Parathyroid adenoma (tissue), 2 donors: ENCODE measurements around the gene MEF2C.

Source experiments
- H2AFZ ChIP-seq: fragments of 300-600 bp; sonication (generic); one replicate; pipeline ENCODE4 v1.7.0; 2017; ENCODE audit warnings: antibody characterized with exemption, mild to moderate bottlenecking
- H3K27ac ChIP-seq: fragments of 300-600 bp; sonication (generic); one replicate; pipeline ENCODE4 v1.7.0; 2017
- H3K27me3 ChIP-seq: fragments of 300-600 bp; sonication (generic); one replicate; pipeline ENCODE4 v1.7.0; 2017; ENCODE audit warnings: low read length; ENCODE audit not compliant: control insufficient read depth, insufficient read depth
- H3K36me3 ChIP-seq: fragments of 300-600 bp; sonication (generic); one replicate; pipeline ENCODE4 v1.7.0; 2017; ENCODE audit warnings: low read length; ENCODE audit not compliant: control insufficient read depth, insufficient read depth
- H3K4me1 ChIP-seq: fragments of 300-600 bp; sonication (generic); one replicate; pipeline ENCODE4 v1.7.0; 2017; ENCODE audit warnings: control low read depth
- H3K4me2 ChIP-seq: fragments of 300-600 bp; sonication (generic); one replicate; pipeline ENCODE4 v1.7.0; 2017; ENCODE audit warnings: low read length
- H3K4me3 ChIP-seq: fragments of 300-600 bp; sonication (generic); one replicate; pipeline ENCODE4 v1.7.0; 2017; ENCODE audit warnings: low read depth, low read length
- H3K79me2 ChIP-seq: fragments of 300-600 bp; sonication (generic); one replicate; pipeline ENCODE4 v1.7.0; 2017; ENCODE audit warnings: control low read depth
- H3K9ac ChIP-seq: fragments of 300-600 bp; sonication (generic); one replicate; pipeline ENCODE4 v1.7.0; 2017; ENCODE audit warnings: mild to moderate bottlenecking
- H3K9me3 ChIP-seq: fragments of 300-600 bp; sonication (generic); one replicate; pipeline ENCODE4 v1.7.0; 2017; ENCODE audit warnings: low read length; ENCODE audit not compliant: control insufficient read depth
- CTCF ChIP-seq: fragments of 300-600 bp; sonication (generic); IDR thresholded peaks from one replicate; pipeline ENCODE4 v1.7.0; 2017; ENCODE audit warnings: antibody characterized with exemption, mild to moderate bottlenecking
- donor health status: primary hyperparathyroidism.

Gene MEF2C

GRCh38 chr5:88879724-88880123, 3.3 kb downstream of the MEF2C start:
- Histone ChIP-seq H3K27ac (no peak overlapping the region), H2AFZ (no peak overlapping the region), H3K27me3 (peaks cover 4% of the 10 kb centered on the region), H3K36me3 (no peaks in the 10 kb centered on the region), H3K9me3 (no peaks in the 10 kb centered on the region), H3K9ac (no peak overlapping the region), H3K79me2 (no peaks in the 10 kb centered on the region), H3K4me1 (no peaks in the 10 kb centered on the region), H3K4me2 (peak overlapping the region; percentile 38), H3K4me3 (peak overlapping the region; percentile 26)
- TF ChIP-seq CTCF: no peak

GRCh38 chr5:88878976-88879375, 4.0 kb downstream of the MEF2C start:
- Histone ChIP-seq H2AFZ (no peak overlapping the region), H3K27ac (no peak overlapping the region), H3K4me3 (no peak overlapping the region), H3K4me2 (no peak overlapping the region), H3K27me3 (no peaks in the 10 kb centered on the region), H3K4me1 (no peaks in the 10 kb centered on the region), H3K79me2 (no peaks in the 10 kb centered on the region), H3K9ac (no peak overlapping the region), H3K9me3 (no peaks in the 10 kb centered on the region), H3K36me3 (no peaks in the 10 kb centered on the region)
- no peak for TF ChIP-seq CTCF

- Histone ChIP-seq H3K9me3 (no peaks in the 10 kb centered on the region), H3K27ac (no peak overlapping the region), H3K4me1 (no peaks in the 10 kb centered on the region), H3K36me3 (no peaks in the 10 kb centered on the region), H2AFZ (no peak overlapping the region), H3K79me2 (no peaks in the 10 kb centered on the region), H3K27me3 (no peaks in the 10 kb centered on the region), H3K4me2 (no peak overlapping the region), H3K9ac (no peak overlapping the region), H3K4me3 (no peak overlapping the region)
- no peak for TF ChIP-seq CTCF
Measured at GRCh38 chr5:88877826-88878225, 5.2 kb downstream of the MEF2C start.

GRCh38 chr5:88876714-88877113, 6.3 kb downstream of the MEF2C start:
- Histone ChIP-seq H3K36me3 (no peaks in the 10 kb centered on the region), H3K4me1 (no peaks in the 10 kb centered on the region), H3K4me2 (no peak overlapping the region), H3K27me3 (no peaks in the 10 kb centered on the region), H3K9me3 (no peaks in the 10 kb centered on the region), H2AFZ (no peak overlapping the region), H3K9ac (no peak overlapping the region), H3K27ac (no peak overlapping the region), H3K79me2 (no peaks in the 10 kb centered on the region), H3K4me3 (no peak overlapping the region)
- TF ChIP-seq CTCF: no peak

- H3K4me3 ChIP-seq: no peak overlapping the region
- no peaks in the 10 kb centered on the region for H3K9me3 ChIP-seq
- no peak overlapping the region for H3K4me2 ChIP-seq
- H2AFZ ChIP-seq: no peak overlapping the region
- no peaks in the 10 kb centered on the region for H3K4me1 ChIP-seq
- no peaks in the 10 kb centered on the region for H3K79me2 ChIP-seq
- no peak for TF ChIP-seq CTCF
- H3K27me3 ChIP-seq: no peaks in the 10 kb centered on the region
- H3K27ac ChIP-seq: no peak overlapping the region
- H3K9ac ChIP-seq: no peak overlapping the region
- H3K36me3 ChIP-seq: no peaks in the 10 kb centered on the region
Measured at GRCh38 chr5:88875341-88876234, 7.4 kb downstream of the MEF2C start.
